Neuronal stem cell (in vitro differentiated cells): ENCODE results near the gene SHC1.

Experiments
- DNase-seq: peaks from one replicate; pipeline ENCODE4 v3.0.0-alpha.2; 2013; ENCODE audit warnings: low spot score
- H2AFZ ChIP-seq: one replicate; pipeline ENCODE4 v1.6.1; 2013; ENCODE audit warnings: mild to moderate bottlenecking, low read length, inconsistent platforms
- H2AK5ac ChIP-seq: 2 replicates; pipeline ENCODE4 v1.6.1; 2013; ENCODE audit warnings: low read depth, mild to moderate bottlenecking, inconsistent platforms, low read length, moderate library complexity, mixed read lengths
- H2BK120ac ChIP-seq: 2 replicates; pipeline ENCODE4 v1.6.1; 2013; ENCODE audit warnings: low read depth, mild to moderate bottlenecking, inconsistent platforms, low read length, moderate library complexity, mixed read lengths
- H2BK12ac ChIP-seq: one replicate; pipeline ENCODE4 v1.6.1; 2013; ENCODE audit warnings: low read length, inconsistent platforms
- H2BK15ac ChIP-seq: 2 replicates; pipeline ENCODE4 v1.6.1; 2013; ENCODE audit warnings: mild to moderate bottlenecking, low read length, inconsistent platforms, mixed read lengths
- H2BK5ac ChIP-seq: one replicate; pipeline ENCODE4 v1.6.1; 2013; ENCODE audit warnings: inconsistent platforms, mild to moderate bottlenecking, low read length, moderate library complexity
- H3K14ac ChIP-seq: one replicate; pipeline ENCODE4 v1.6.1; 2013; ENCODE audit warnings: low read length, inconsistent platforms
- H3K18ac ChIP-seq: 2 replicates; pipeline ENCODE4 v1.6.1; 2013; ENCODE audit warnings: low read length, inconsistent platforms
- H3K23ac ChIP-seq: 2 replicates; pipeline ENCODE4 v1.6.1; 2013; ENCODE audit warnings: low read depth, mild to moderate bottlenecking, mixed read lengths, low read length, inconsistent platforms; ENCODE audit not compliant: poor library complexity
- H3K27ac ChIP-seq: replicated peaks from 3 replicates; pipeline ENCODE4 v1.5.1; 2013; ENCODE audit warnings: low read length, inconsistent platforms
- H3K27me3 ChIP-seq, 3 experiments: 2 replicates each; pipeline ENCODE4 v1.6.1; 2013; ENCODE audit warnings: low read length in 3 of 3, mild to moderate bottlenecking in 2 of 3, inconsistent platforms in 1 of 3, low read depth in 1 of 3, mixed read lengths in 1 of 3, moderate library complexity in 1 of 3; ENCODE audit not compliant: control insufficient read depth in 3 of 3, insufficient read depth in 3 of 3
- H3K36me3 ChIP-seq, 2 donors: replicated peaks in 1 of 2; 2 replicates each; pipeline ENCODE4 v1.6.1; 2013; ENCODE audit warnings: low read length in 2 of 2; ENCODE audit not compliant: control insufficient read depth in 2 of 2, insufficient read depth in 2 of 2
- H3K4ac ChIP-seq: 2 replicates; pipeline ENCODE4 v1.6.1; 2013; ENCODE audit warnings: inconsistent platforms, mild to moderate bottlenecking, low read length, moderate library complexity
- H3K4me1 ChIP-seq, 2 donors: 1 replicate in 1 of 2; 2 replicates in 1 of 2; pipeline ENCODE4 v1.6.1; 2013; ENCODE audit warnings: low read length in 2 of 2, low read depth in 1 of 2; ENCODE audit not compliant: control insufficient read depth in 2 of 2, insufficient read depth in 1 of 2
- H3K4me2 ChIP-seq: one replicate; pipeline ENCODE4 v1.6.1; 2013; ENCODE audit warnings: mild to moderate bottlenecking, low read length, inconsistent platforms; ENCODE audit not compliant: insufficient read depth, poor library complexity, severe bottlenecking
- H3K4me3 ChIP-seq, 2 donors: 2 replicates each; pipeline ENCODE4 v1.5.1; 2013; ENCODE audit warnings: low read length in 2 of 2, mild to moderate bottlenecking in 2 of 2, inconsistent platforms in 1 of 2, moderate library complexity in 1 of 2
- H3K79me1 ChIP-seq: one replicate; pipeline ENCODE4 v1.6.1; 2013; ENCODE audit warnings: low read depth, mild to moderate bottlenecking, inconsistent platforms, low read length, moderate library complexity
- H3K9ac ChIP-seq: one replicate; pipeline ENCODE4 v1.6.1; 2013; ENCODE audit warnings: mild to moderate bottlenecking, low read depth, low read length, inconsistent platforms; ENCODE audit not compliant: poor library complexity
- H3K9me3 ChIP-seq, 2 donors: replicated peaks in 1 of 2; 2 replicates each; pipeline versions ENCODE3 to v1.6.1; 2013; ENCODE audit warnings: low read length in 2 of 2, mild to moderate bottlenecking in 2 of 2, inconsistent platforms in 1 of 2, low read depth in 1 of 2, mixed read lengths in 1 of 2, moderate library complexity in 1 of 2; ENCODE audit not compliant: control insufficient read depth in 2 of 2, insufficient read depth in 1 of 2
- H4K8ac ChIP-seq: one replicate; pipeline ENCODE4 v1.6.1; 2013; ENCODE audit warnings: low read depth, mild to moderate bottlenecking, inconsistent platforms, low read length, moderate library complexity
- H4K91ac ChIP-seq: one replicate; pipeline ENCODE4 v1.6.1; 2013; ENCODE audit warnings: low read length, low read depth, mild to moderate bottlenecking, inconsistent platforms; ENCODE audit not compliant: poor library complexity
- WGBS, 2 donors: extraction: QIAGEN DNeasy Blood & Tissue Kit; methylation state at CpG; one replicate each; pipeline ENCODE4 v1.1.7; 2013; ENCODE audit warnings: missing lambda C conversion rate in 2 of 2, mixed read lengths in 1 of 2; ENCODE audit not compliant: insufficient read length in 2 of 2, insufficient replicate concordance in 1 of 2; ENCODE audit errors: extremely low coverage in 2 of 2; 5-methylcytosine and 5-hydroxymethylcytosine counted together

Gene SHC1

DNA sequence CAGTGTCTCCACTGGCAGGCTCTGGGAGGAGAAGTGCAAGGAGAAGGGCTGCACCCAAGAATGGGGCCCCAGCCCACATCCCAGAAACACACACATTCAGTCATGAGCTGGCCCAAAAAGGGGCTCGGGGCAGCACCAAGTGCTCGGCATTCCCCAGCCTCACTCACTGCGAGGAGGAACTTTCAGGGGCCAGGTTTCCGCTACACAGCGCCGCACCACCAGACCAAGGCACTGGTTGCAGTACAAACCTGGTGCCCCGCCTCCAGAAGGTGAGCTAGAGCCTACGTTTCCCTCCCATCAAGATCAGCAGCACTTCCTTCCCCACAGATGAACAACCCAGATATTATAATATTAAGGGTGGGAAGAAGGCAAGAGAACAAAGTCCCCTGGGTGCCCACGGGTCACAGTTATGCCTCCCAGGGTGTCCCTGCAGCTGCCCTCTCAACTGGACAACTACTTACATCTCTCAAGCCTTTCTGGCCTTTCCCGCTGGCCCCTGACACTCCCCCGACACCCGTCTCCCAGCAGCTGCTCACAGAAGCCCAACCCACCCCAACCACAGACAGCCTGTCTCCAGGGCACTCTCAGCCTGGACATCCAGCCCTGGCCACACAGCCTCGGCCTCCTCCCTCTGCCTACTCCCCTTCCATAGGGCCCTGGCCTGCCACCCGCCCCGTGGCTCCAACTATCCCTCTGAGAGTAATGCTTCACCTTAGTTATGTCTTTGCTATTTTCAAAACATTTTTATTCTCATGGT, 18.5 kb downstream of the SHC1 start:
- H2AK5ac ChIP-seq, result no peak overlapping the region
- no peak overlapping the region for H3K4me3 ChIP-seq
- H3K9ac ChIP-seq, result no peak overlapping the region
- no peak overlapping the region for H2BK15ac ChIP-seq
- no peak overlapping the region for H3K14ac ChIP-seq
- H4K8ac ChIP-seq, result no peak overlapping the region
- H3K18ac ChIP-seq, result no peak overlapping the region
- WGBS, 2 donors, result no CpG with 5 or more reads among the region's 15 CpGs
- H3K27me3 ChIP-seq, result no peaks in the 10 kb centered on the region
- no peak overlapping the region for H3K27ac ChIP-seq
- H3K9me3 ChIP-seq, result no peaks in the 10 kb centered on the region
- no peak overlapping the region for H2BK5ac ChIP-seq
- no peak overlapping the region for H3K4me2 ChIP-seq
- H2BK120ac ChIP-seq, result no peak overlapping the region
- no peak for DNase-seq
- peaks cover 25 to 26% of the 10 kb centered on the region in 2 donors for H3K4me1 ChIP-seq
- H2BK12ac ChIP-seq, result no peak overlapping the region
- H3K4ac ChIP-seq, result no peak overlapping the region
- peaks cover 10% of the 10 kb centered on the region for H3K79me1 ChIP-seq
- no peak overlapping the region for H4K91ac ChIP-seq
- H3K36me3 ChIP-seq, result peaks cover 30% of the 10 kb centered on the region in 2 donors
- no peak overlapping the region for H3K23ac ChIP-seq
- H2AFZ ChIP-seq, result no peak overlapping the region

DNA sequence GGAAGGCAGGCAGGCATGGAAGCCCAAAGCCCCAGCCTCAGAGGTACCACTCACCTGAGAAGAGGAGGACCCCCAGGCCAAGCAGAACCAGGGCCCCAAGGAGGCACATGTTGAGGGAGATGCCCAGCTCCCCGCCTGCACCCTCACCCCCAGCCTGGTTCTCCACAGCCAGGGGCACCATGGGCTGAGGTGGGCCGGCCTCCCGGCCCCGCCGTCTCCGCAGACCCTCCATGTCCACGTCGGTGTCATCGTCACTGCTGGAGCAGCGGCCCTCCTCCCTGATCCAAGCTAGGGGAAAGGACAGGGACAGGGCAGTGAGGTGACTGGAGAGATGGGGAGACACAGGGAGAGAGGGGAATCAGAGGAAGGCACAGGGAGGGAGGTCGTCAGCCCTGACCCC, 22.5 kb downstream of the SHC1 start:
- no peak overlapping the region for H2AFZ ChIP-seq
- H4K8ac ChIP-seq, result no peak overlapping the region
- WGBS, 2 donors, result no CpG with 5 or more reads among the region's 11 CpGs
- no peak overlapping the region for H3K27ac ChIP-seq
- peaks cover 45 to 55% of the 10 kb centered on the region in 2 donors for H3K36me3 ChIP-seq
- H3K4me3 ChIP-seq, result no peak overlapping the region
- no peak overlapping the region for H2AK5ac ChIP-seq
- no peaks in the 10 kb centered on the region for H3K9me3 ChIP-seq
- peaks cover 0 to 13% of the 10 kb centered on the region in 2 donors for H3K4me1 ChIP-seq
- peak overlapping the region; percentile 78 for H2BK5ac ChIP-seq
- no peaks in the 10 kb centered on the region for H3K27me3 ChIP-seq
- peak overlapping the region; percentile 17 for H3K14ac ChIP-seq
- no peak overlapping the region for H2BK15ac ChIP-seq
- H3K9ac ChIP-seq, result peak overlapping the region; percentile 40
- no peak overlapping the region for H3K4ac ChIP-seq
- H3K18ac ChIP-seq, result no peak overlapping the region
- no peak overlapping the region for H2BK120ac ChIP-seq
- peak overlapping the region; percentile 59 for H3K23ac ChIP-seq
- H3K79me1 ChIP-seq, result peaks cover 6% of the 10 kb centered on the region
- H3K4me2 ChIP-seq, result no peak overlapping the region
- no peak overlapping the region for H4K91ac ChIP-seq
- no peak for DNase-seq
- no peak overlapping the region for H2BK12ac ChIP-seq

DNA sequence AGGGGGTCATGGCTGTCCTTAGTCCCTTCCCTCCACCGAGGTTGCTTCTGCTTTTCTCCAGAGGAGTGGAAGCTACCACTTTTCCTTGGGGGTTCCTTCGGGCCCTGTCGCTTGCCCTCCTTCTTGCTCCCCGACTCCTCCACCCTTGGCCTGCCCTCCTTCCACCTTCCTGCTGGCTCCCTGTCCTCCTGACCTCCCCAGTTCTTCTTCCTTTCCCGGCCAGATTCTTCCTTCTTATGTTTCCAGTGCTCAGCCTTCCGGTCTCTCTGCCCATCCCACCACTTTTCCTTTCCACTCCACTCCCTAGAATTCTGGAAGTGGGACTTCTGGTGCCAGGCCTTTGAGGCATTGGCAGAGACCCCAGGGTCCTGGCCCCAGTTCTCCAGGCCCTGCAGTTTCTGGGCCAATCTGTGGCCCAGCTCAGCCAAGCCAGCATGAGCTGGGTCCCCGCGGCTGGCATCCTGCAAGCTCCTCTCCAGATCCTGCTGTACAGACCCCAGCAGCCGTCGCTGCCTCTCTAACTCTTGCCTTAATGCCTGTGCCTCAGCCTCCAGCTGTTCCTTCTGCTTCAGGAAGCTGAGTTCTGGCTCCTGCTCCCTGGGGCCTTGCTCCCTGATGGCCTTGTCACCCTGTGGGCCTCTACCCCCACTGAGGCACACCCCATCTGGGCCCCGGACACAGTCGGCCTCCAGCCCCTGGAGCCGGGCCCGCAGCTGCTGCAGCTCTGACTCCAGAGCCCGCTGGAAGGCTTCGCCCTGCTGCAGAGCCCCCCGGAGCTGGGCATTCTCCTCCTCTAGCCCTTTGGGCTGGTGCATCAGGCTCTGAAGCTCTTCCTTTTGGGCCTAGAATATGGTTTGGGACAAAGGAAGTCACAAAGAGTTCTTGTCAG, 24.3 kb downstream of the SHC1 start:
- H3K14ac ChIP-seq, result no peak overlapping the region
- H3K36me3 ChIP-seq, result peaks cover 44 to 48% of the 10 kb centered on the region in 2 donors
- no peak overlapping the region for H3K4me2 ChIP-seq
- H4K91ac ChIP-seq, result no peak overlapping the region
- H3K4me1 ChIP-seq, result peaks cover 6 to 29% of the 10 kb centered on the region in 2 donors
- H2BK5ac ChIP-seq, result no peak overlapping the region
- no CpG with 5 or more reads among the region's 17 CpGs for WGBS, 2 donors
- H2BK15ac ChIP-seq, result no peak overlapping the region
- H3K4ac ChIP-seq, result no peak overlapping the region
- no peak overlapping the region for H4K8ac ChIP-seq
- H3K9me3 ChIP-seq, result no peaks in the 10 kb centered on the region
- DNase-seq, result no peak
- no peaks in the 10 kb centered on the region for H3K27me3 ChIP-seq
- no peak overlapping the region for H3K4me3 ChIP-seq
- no peak overlapping the region for H2BK12ac ChIP-seq
- no peak overlapping the region for H3K9ac ChIP-seq
- H3K23ac ChIP-seq, result no peak overlapping the region
- peaks cover 6% of the 10 kb centered on the region for H3K79me1 ChIP-seq
- H3K18ac ChIP-seq, result no peak overlapping the region
- no peak overlapping the region for H3K27ac ChIP-seq
- H2AFZ ChIP-seq, result no peak overlapping the region
- no peak overlapping the region for H2BK120ac ChIP-seq
- no peak overlapping the region for H2AK5ac ChIP-seq
